Panc1 (cell line): ENCODE results near the gene PHC1. TPM values are rescaled to one million over a fixed set of nuclear protein-coding genes. Genes with fewer than 3 reads are reported as not detected.

ENCODE experiments used
- ATAC-seq: fragments of 200-7000 bp; cut with Tn5 transposase; 2 replicates; pipeline ENCODE4 v1.9.1; 2020; ENCODE audit warnings: mild to moderate bottlenecking, moderate library complexity
- BruUV-seq: library from RNA; stranded (reverse); fragments of 400-500 nt; replicated peaks from 2 replicates; lab custom pipeline; 2021; lab: Mats Ljungman, UMichigan
- CTCF ChIA-PET: fragments of 300-600 bp; sonication (Branson Sonifier 250); formaldehyde crosslinking; loops from one replicate; lab custom pipeline; 2022; ENCODE audit warnings: antibody characterized with exemption; lab: Charles Lee
- POLR2A ChIA-PET: fragments of 300-600 bp; sonication (Branson Sonifier 250); formaldehyde crosslinking; loops from one replicate; lab custom pipeline; 2022; ENCODE audit warnings: antibody characterized with exemption; lab: Charles Lee
- DNase-seq: peaks from one replicate; pipeline ENCODE4 v3.0.0-alpha.2; 2010; ENCODE audit warnings: low read depth, low spot score
- H3K27ac ChIP-seq: 2 replicates; pipeline ENCODE4 v1.5.1; 2011; ENCODE audit warnings: mild to moderate bottlenecking, low read length, inconsistent platforms
- H3K27me3 ChIP-seq: fragments of 200-500 bp; sonication (Bioruptor generic); 2 replicates; pipeline ENCODE4 v1.6.0; 2014; ENCODE audit warnings: low read length, inconsistent platforms; ENCODE audit not compliant: control insufficient read depth, insufficient read depth
- H3K36me3 ChIP-seq: fragments of 200-500 bp; sonication (Bioruptor generic); 2 replicates; pipeline ENCODE4 v1.5.1; 2014; ENCODE audit warnings: inconsistent platforms, mild to moderate bottlenecking, low read length, moderate library complexity; ENCODE audit not compliant: control insufficient read depth, insufficient read depth
- H3K4me1 ChIP-seq: 2 replicates; pipeline ENCODE4 v1.5.1; 2011; ENCODE audit warnings: inconsistent platforms, mild to moderate bottlenecking, low read length, moderate library complexity; ENCODE audit not compliant: control insufficient read depth, insufficient read depth
- H3K4me3 ChIP-seq, 2 experiments: 2 replicates each; pipeline ENCODE4 v1.5.1; 2011 to 2012; ENCODE audit warnings: low read depth in 2 of 2, low read length in 2 of 2, mild to moderate bottlenecking in 2 of 2, inconsistent platforms in 1 of 2, moderate library complexity in 1 of 2
- H3K9me3 ChIP-seq: fragments of 200-500 bp; sonication (Bioruptor generic); 2 replicates; pipeline ENCODE4 v1.5.1; 2014; ENCODE audit warnings: low read depth, mild to moderate bottlenecking, inconsistent platforms, low read length, moderate library complexity; ENCODE audit not compliant: control insufficient read depth, insufficient read depth
- CTCF ChIP-seq: fragments of 450-650 bp; IDR thresholded peaks from 2 replicates; pipeline ENCODE4 v1.5.1; 2017; ENCODE audit warnings: mild to moderate bottlenecking
- POLR2AphosphoS5 ChIP-seq: IDR thresholded peaks from 2 replicates; pipeline ENCODE4 v1.6.1; 2012; ENCODE audit warnings: mild to moderate bottlenecking, low read depth, low read length, moderate library complexity
- REST ChIP-seq, 2 experiments: IDR thresholded peaks; 2 replicates each; pipeline ENCODE4 v1.6.1; 2011 to 2012; ENCODE audit warnings: low read depth in 2 of 2, control low read depth in 1 of 2, low read length in 1 of 2, mild to moderate bottlenecking in 1 of 2, moderate library complexity in 1 of 2; ENCODE audit not compliant: insufficient read depth in 1 of 2
- SIN3A ChIP-seq: IDR thresholded peaks from 2 replicates; pipeline ENCODE4 v1.6.1; 2012; ENCODE audit warnings: low read depth, mild to moderate bottlenecking, low read length, moderate library complexity, borderline replicate concordance; ENCODE audit not compliant: insufficient read depth
- TCF7L2 ChIP-seq: IDR thresholded peaks from 2 replicates; pipeline ENCODE4 v1.6.1; 2011; ENCODE audit warnings: mild to moderate bottlenecking, low read depth, low read length, inconsistent platforms
- in situ Hi-C: cut with HindIII; loops from 2 replicates; pipeline ENCODE4 v1.10.0; 2016; ENCODE audit warnings: low sequenced_read_pairs, low pct_unique_long_range_greater_than_20kb
- intact Hi-C: fragments of 100-400 bp; cut with micrococcal nuclease; formaldehyde crosslinking; loops from one replicate; pipeline ENCODE4 v1.10.0; 2022; ENCODE audit not compliant: unreplicated experiment
- total RNA-seq: library from RNA; stranded (reverse); gene quantifications from one replicate; pipeline ENCODE4 v1.2.1, GENCODE V29; 2021; ENCODE audit not compliant: unreplicated experiment

The PHC1 gene
- total RNA-seq, 1 experiment from 2014 or later: 15.6 TPM

GRCh38 chr12:8958066-8958465, 43.8 kb downstream of the PHC1 start:
- TF ChIP-seq TCF7L2: no peak
- no peak for TF ChIP-seq SIN3A
- TF ChIP-seq REST (IDR thresholded peaks at IDR 0.05; ENCODE audit: insufficient read depth in 1 of 2, low read depth in 2 of 2, low read length in 1 of 2): no peak
- no peaks in the 10 kb centered on the region for H3K4me1 ChIP-seq
- H3K36me3 ChIP-seq: no peaks in the 10 kb centered on the region
- ATAC-seq: no peak
- no peak overlapping the region for H3K4me3 ChIP-seq
- ChIA-PET POLR2A (no interaction called here), CTCF (no interaction called here)
- intact Hi-C loops (no loop called here), in situ Hi-C loops (no loop called here)
- DNase-seq: no peak
- no peaks in the 10 kb centered on the region for H3K9me3 ChIP-seq
- BruUV-seq: no TSS peak
- H3K27ac ChIP-seq: no peak overlapping the region
- H3K27me3 ChIP-seq: no peaks in the 10 kb centered on the region

- ChIA-PET CTCF (no interaction called here), POLR2A (interaction anchor here (0.6 kb wide), 1 partner anchor 303 kb away, joined by 3 read pairs; no protein-coding TSS in a partner anchor)
- no TSS peak for BruUV-seq
- Histone ChIP-seq H3K27me3 (no peaks in the 10 kb centered on the region), H3K9me3 (no peaks in the 10 kb centered on the region), H3K4me1 (no peaks in the 10 kb centered on the region), H3K27ac (no peak overlapping the region), H3K36me3 (no peaks in the 10 kb centered on the region), H3K4me3 (no peak overlapping the region)
- DNase-seq: no peak
- no peak for ATAC-seq
- TF ChIP-seq REST (IDR thresholded peaks at IDR 0.05; ENCODE audit: insufficient read depth in 1 of 2, low read depth in 2 of 2, low read length in 1 of 2) (no peak), SIN3A (no peak), CTCF (no peak), TCF7L2 (no peak), POLR2AphosphoS5 (no peak)
- intact Hi-C loops: no loop called here
- in situ Hi-C loops: no loop called here
These were observed 45.9 kb downstream of the PHC1 start for GRCh38 chr12:8960176-8960575.
